Hair follicular keratinocyte (primary cell): ENCODE results near the gene POLD4. TPM values are rescaled to one million over a fixed set of nuclear protein-coding genes. Genes with fewer than 3 reads are reported as not detected.

ENCODE experiments used
- total RNA-seq: library from RNA; depleted of rRNA; stranded (reverse); fragments of >200 nt; gene quantifications from 2 replicates; pipeline ENCODE4 v1.2.3, GENCODE V29; 2015

Gene POLD4
- total RNA-seq: 76.9 and 150 TPM in 2 replicates

DNA sequence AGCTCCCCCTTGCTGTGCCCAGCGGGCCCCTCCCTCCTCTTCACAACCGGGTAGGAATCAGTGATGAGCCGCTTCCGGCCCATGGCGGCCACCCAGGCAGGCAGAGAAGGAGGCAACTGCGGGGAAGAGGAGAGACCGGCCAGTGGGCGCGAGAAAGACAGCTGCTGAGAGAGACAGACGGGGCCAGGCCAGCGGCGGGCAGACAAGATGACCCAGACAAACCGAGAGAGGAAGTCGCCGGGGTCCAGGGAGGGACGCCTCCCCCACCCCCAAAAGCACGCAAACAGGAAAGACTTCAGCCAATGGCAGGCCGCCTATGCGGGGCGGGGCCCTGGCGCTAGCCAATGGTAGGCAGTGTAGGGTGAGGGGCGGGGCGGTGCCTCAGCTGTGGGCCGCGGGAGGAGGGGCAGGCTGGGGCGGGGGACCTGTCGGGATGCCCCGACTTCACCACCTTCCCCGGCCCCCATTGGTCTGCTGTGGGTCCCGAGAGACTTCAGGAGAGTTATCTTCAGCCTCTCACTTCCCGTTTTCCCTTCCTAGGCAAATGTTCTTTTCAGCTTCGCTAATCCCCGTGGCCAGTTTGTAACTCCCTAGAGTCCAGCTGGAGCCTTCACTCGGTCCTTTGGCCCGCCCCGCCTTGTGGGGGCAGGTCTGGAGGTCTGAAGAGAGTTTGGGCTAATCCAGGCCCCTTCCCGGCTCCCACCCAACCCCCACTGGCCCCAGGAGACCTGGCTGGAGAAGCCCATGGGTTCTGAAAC is at the start of gene POLD4:
POLD4 (minus strand) TSS at position 230 of the 758 bp plus-strand sequence; CDS start at position 83, 147 bp downstream.

DNA sequence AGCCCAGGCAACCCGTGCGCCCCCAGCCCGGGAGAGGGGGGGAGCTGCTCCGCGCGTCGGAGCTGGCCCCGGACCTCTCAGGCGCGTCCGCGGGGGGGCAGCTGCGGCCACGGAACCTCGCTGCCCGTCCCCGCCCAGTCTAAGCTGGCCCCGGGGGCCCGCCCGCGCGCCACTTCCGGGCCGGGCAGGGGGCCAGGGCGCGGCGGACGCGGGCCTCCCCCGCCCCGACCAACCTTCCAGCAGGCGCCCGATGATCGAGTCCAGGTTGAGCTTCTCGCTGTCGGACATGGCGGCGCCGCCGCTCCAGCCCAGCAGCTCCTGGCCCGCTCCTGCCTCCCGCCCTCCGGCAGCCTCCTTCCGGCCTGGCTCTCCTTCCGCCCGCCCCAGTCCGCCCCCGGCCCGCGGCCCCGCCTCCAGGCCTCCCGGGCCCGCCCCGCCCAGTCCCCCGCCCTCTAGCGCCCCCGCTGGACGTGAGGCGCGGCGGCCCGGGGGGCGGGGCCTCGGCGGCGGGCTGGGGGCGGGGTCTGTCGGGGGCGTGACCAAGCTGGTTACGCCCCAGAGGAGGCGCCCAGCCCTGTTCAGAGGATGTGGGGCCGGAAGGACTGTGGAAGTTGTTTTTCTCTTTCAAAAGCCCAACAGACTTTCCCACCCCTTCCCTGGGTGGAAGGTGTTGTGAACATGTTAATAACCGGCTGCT is 48.3 kb upstream of the POLD4 start, which contains the start of gene PPP1CA:
PPP1CA (minus strand) TSS at position 364 of the 697 bp plus-strand sequence; CDS start at position 288, 76 bp downstream.

DNA sequence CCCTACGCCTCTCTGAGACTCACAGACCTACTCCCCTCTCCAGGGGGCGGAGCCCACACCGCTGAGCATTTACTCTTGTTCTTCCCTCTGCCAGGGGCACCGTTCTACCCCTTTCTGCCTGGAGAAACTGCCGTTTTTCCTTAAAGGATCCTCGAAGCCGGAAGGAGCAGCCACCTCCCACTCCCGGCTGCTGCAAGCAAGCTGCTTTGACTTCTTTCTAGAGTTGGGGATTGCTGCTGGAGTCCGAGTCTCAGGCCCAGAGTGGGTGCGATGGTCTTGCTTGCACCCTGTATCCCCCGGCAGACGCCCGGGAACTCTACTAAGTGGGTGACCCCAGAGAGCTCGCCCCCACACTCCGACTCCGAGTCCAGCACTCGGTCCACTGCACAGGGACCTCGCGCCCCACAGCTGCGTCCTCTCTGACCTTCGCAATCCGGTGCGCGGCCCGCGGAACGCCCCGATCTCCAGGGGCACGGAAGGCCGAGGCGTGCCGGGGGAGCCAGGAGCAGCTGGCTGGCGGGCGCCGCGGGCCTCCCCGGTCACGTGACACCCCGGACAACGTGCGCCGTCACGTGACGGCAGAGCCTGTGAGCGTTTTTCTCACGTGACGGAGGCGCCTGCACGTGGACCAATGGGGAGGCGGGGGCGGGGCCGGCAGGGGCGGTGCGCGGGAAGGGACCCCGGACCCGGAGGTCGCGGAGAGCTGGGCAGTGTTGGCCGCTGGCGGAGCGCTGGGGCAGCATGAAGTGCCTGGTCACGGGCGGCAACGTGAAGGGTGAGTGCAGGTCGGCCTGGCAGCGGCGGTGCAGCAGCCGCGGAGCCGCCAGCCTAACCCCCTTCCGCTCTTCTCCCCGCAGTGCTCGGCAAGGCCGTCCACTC is 38.2 kb upstream of the POLD4 start, which contains the start of gene RAD9A:
RAD9A (plus strand) TSS at position 683 of the 879 bp plus-strand sequence; CDS start at position 742, 59 bp downstream.

DNA sequence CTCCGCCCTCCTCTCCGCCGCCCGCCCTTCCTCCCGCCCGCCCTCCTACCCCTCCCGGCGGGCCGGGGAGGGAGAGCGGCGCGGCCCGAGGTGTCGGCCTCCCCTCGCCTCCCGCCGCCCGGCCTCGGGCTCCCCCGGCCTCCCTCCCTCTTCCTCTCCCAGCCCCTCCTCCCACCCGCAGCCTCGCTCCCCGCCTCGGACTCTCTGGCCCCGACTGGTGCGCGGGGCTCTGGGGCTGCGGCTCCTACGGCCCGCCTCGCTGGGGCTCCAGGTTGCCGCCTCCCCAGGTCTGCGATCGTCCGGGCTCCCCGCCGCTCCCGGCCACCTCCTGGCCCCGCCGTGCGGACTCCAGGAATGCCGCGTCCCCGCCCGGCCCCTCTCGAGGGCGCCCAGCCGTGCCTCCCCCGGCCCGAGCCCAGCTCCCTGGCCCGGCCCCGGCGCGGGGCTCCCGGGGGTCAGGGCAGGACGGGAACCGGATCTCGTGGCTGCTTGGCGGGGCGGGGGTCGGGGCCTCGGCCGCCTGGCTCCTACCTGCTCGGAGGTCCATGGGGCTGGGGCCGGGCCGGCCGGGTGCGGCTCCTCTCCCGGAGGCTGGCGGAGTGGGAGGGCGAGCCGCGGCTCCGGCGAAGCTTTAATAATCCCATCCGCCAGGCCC is 19.8 kb upstream of the POLD4 start, which contains the start of gene CLCF1:
CLCF1 (minus strand) TSS at position 606 of the 655 bp plus-strand sequence; CDS start at position 547, 59 bp downstream.

DNA sequence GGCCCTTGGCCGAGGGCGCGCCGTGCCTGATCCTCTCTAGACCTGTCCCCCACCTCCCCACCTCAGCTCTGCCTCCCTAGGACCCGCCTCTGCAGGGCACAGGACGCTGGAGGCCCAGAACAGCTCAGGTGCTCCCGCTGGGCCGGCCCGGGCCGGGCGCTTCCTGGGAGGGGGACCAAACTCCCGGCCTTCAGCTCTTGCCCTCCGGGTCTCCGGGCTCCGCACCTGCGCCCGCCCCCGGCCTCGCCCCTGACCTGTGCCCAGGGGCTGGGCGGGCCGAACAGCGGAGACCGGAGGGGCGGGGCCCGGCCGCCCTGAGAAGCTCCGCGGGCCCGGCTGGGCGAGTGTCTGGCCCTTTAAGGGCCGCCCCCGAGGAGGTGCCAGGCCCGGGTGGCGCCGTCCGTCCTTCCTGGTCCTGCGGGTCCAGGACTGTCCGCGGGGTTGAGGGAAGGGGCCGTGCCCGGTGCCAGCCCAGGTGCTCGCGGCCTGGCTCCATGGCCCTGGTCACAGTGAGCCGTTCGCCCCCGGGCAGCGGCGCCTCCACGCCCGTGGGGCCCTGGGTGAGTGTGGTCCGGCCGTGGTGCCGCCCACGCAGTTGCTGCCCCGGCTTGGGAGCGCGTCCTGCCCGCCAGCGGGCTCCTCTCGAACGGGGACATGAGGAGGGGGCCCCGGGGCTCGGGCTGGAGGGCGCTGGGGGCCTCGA is 50.1 kb downstream of the POLD4 start, which contains the start of gene SSH3:
SSH3 (plus strand) TSS at position 399 of the 703 bp plus-strand sequence; CDS start at position 495, 96 bp downstream.

Other genes with a start within 250 kb of the POLD4 start
- gene KDM2A, start 234.3 kb downstream of the POLD4 start, total RNA-seq: 20.2 and 21.2 TPM in 2 replicates
- 60.3 and 66.1 TPM in 2 replicates for gene GRK2, start 87.1 kb downstream of the POLD4 start, total RNA-seq
- 34.4 and 35.4 TPM in 2 replicates for gene ANKRD13D, start 64.2 kb downstream of the POLD4 start, total RNA-seq
- gene SSH3, start 50.0 kb downstream of the POLD4 start, total RNA-seq: 54.8 and 64.1 TPM in 2 replicates
- gene CLCF1, start 20.1 kb upstream of the POLD4 start, total RNA-seq: 4.6 and 4.7 TPM in 2 replicates
- 5.5 and 16.3 TPM in 2 replicates for gene RAD9A, start 38.4 kb upstream of the POLD4 start, total RNA-seq
- 251 and 264 TPM in 2 replicates for gene PPP1CA, start 48.3 kb upstream of the POLD4 start, total RNA-seq
- gene TBC1D10C, start 50.5 kb upstream of the POLD4 start, total RNA-seq: not detected in 2 replicates
- 0.30 TPM in 1 of 2 replicates, not detected in the other for gene CARNS1, start 62.1 kb upstream of the POLD4 start, total RNA-seq
- gene RPS6KB2, start 74.9 kb upstream of the POLD4 start, total RNA-seq: 44.4 and 71.9 TPM in 2 replicates
- gene PTPRCAP, start 84.1 kb upstream of the POLD4 start, total RNA-seq: 0.78 and 1.4 TPM in 2 replicates
- 65.5 and 82.0 TPM in 2 replicates for gene CORO1B, start 89.9 kb upstream of the POLD4 start, total RNA-seq
- not detected in 2 replicates for gene GPR152, start 99.2 kb upstream of the POLD4 start, total RNA-seq
- not detected in 2 replicates for gene CABP4, start 101.8 kb upstream of the POLD4 start, total RNA-seq
- 91.8 and 98.6 TPM in 2 replicates for gene TMEM134, start 115.7 kb upstream of the POLD4 start, total RNA-seq
- 43.6 and 47.6 TPM in 2 replicates for gene AIP, start 129.5 kb upstream of the POLD4 start, total RNA-seq
- gene PITPNM1, start 151.8 kb upstream of the POLD4 start, total RNA-seq: 28.0 and 39.4 TPM in 2 replicates
- gene CDK2AP2, start 154.6 kb upstream of the POLD4 start, total RNA-seq: 73.0 and 86.1 TPM in 2 replicates
- gene CABP2, start 169.9 kb upstream of the POLD4 start, total RNA-seq: not detected in 2 replicates
- 2,705 and 3,941 TPM in 2 replicates for gene GSTP1, start 230.3 kb upstream of the POLD4 start, total RNA-seq